Naive thymus-derived CD8-positive, alpha-beta T cell (primary cell): ENCODE measurements around the gene KCNA5. TPM values are rescaled to one million over a fixed set of nuclear protein-coding genes. Genes with fewer than 3 reads are reported as not detected.

Experiments
- polyA plus RNA-seq, 3 donors: library from polyadenylated mRNA; unstranded; fragments of 300-500 nt; fragmentation: Illumina TruSeq; gene quantifications; one replicate each; pipeline ENCODE4 v1.2.3, GENCODE V29; 2021
- total RNA-seq, 8 experiments: library from RNA in 2 of 8; stranded (reverse) in 2 of 8; gene quantifications; one replicate each; pipeline ENCODE4 v1.2.3 and lab custom pipeline; 2021 to 2026

The KCNA5 gene
- total and polyA plus RNA-seq, 5 experiments from 2014 or later: not detected

Other genes starting within 250 kb of the KCNA5 start
- not detected for gene KCNA1, start 134.0 kb upstream of the KCNA5 start, total RNA-seq
- not detected for gene KCNA1, start 134.0 kb upstream of the KCNA5 start, polyA plus RNA-seq